HG03103 (cell line): ENCODE measurements around the gene SMAD6.

ENCODE experiments used
- ATAC-seq: cut with Tn5 transposase; IDR thresholded peaks from one replicate; pipeline ENCODE4 v1.9.1; 2021; ENCODE audit warnings: low read depth; ENCODE audit not compliant: unreplicated experiment

The SMAD6 gene

DNA sequence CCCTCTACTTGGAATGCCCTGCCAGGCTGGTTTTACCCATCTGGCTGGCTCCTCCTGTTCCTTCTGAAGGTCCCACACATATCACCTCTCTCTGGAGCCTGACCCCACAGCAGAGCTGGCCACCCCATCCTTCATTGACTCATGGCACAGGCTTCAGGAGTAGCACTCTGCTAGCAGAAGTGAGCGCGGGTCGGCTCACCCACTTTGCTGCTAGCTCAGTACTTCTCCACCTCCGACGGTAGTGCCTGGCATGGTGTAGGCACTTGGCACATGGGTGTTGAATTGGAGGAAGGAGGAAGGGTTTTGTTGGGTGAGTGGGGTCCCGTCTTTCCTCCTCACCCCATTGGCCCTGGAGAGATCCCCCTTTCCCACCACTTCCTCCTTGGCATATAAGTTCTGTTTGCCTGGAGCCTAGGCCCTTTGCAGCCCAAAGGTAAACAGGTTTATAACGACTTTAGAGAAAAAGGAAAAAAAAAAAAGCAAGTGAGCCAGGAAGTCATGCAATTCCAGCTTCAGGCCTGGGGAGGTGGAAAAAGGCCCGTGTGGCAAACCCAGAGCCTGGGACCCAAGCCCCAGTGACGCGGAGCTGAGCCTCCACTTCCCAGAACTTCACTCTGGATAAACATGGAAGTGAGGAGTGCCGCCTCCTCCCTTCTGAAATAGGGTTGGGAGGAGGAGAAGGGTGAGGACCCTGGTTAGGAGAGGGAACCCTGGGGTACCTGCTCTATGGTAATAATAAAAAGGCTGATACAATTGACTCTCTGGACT, 35.4 kb downstream of the SMAD6 start:
- ATAC-seq = no peak

GRCh38 chr15:66738116-66738515, 36.1 kb downstream of the SMAD6 start:
- no peak for ATAC-seq

- no peak for ATAC-seq
Measured at GRCh38 chr15:66738595-66738994, 36.6 kb downstream of the SMAD6 start.

- ATAC-seq = no peak
Measured at GRCh38 chr15:66739287-66739686, 37.3 kb downstream of the SMAD6 start.

GRCh38 chr15:66740802-66741201, 38.8 kb downstream of the SMAD6 start:
- ATAC-seq = no peak

GRCh38 chr15:66741646-66742045, 39.6 kb downstream of the SMAD6 start:
- ATAC-seq = no peak

DNA sequence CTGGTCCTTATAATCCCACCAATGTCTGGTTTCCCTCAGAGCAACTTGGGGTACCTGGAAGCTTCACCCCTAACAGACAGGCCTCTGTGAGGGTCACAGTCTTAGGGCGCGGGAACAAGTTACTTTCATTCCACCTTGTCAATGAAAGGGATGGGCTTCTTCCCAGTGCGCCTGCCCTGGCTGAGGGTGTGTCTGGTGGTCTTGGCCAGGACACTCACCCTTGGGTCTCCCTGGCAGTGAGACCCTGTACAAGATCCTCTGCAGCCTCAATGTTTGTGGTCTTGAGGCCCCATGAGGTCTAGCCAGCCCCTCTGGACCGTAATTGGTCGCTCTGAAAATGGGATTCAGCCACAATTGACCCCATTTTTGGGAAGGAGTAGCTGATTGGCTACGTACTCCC, 40.2 kb downstream of the SMAD6 start:
- no peak for ATAC-seq

DNA sequence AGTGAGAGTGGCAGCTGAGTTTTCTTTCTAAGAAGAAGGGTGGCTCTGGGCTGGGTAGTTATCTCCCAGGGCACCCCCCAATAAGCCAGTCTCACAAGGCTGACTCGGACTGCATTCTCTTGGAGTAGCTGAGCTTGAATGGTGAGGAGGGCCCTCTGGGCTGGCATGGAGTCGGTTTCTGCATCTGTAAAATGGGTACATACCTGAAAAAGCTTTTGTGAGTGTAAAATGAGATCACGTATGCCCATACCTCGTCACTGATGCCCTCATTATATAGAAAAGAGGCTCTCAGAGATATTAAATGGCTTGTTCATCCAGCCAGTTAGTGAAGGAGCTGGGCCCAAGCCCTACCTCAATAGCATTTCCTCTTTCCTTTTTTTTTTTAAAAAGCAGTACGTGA, 41.2 kb downstream of the SMAD6 start:
- ATAC-seq = no peak

DNA sequence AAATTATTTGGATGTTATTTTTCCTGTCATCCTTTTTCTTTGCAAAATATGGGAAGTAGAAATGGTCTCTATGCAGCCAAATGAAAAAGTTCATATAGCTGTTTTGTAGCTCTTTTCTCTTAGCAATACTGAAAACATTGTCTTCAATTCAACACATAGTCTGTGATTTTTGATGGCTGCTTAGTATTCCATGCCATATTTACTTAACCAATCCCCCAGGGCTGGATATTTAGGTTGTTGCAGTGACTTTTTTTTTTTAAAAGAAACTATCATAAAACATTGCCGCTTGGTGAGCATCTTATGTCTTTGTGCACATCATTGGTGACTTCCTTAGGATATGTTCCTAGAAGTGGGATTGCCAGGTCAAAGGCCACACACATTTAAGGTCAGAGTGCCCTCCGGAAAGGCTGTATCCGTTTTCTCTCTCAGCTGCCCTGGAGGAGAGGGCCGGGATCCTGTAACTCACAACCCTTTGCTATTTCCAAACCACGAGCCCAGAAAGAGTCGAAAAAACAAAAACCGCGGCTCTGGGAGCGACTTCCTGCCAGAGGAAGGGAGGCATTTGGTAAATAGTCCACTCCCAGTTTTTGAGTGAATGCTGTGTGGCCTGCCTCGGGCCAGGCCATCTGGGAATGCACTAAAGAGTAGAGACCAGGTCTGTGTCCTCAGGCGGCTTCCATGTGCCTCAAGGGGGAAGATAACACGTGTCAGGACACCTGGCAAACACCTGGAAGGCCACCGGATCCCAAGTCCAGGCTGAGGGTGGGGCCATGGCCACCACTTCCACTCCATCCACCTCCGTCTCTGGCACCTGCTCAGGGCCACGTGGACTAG, 41.9 kb downstream of the SMAD6 start:
- ATAC-seq = no peak

DNA sequence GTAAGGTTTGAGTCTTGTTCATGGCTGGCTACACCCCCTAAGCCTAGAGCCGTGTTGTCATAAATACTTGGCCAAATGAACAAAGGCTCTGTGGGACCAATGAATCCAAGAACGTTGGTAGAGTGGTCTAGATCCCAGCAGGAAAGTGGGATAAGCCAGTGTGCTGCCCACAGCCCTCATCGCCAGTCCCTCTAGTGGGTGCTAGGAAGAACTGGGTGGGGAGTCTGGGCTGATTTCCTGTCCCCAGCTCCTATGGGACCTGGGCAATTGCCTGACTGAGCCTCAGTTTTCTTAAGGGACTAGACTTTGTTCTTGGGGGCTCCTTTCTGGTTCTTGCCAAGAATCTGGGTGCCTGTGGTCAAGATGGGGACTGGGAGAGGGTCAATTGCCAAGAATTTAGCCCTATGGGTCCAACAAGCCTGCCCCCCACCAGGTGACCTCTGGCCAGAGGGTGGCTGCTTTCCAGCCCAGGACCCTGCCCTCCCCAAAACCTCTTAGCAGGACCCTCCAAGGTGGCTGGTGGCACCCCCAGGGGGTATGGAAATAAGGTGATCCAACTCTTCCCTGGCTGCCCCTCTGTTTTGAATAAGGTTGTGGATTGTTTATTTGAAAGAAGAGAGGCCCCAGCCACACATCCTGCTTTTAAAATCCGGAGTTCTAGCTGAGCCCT, 42.7 kb downstream of the SMAD6 start:
- no peak for ATAC-seq

- no peak for ATAC-seq
Measured at GRCh38 chr15:66745530-66746230, 43.6 kb downstream of the SMAD6 start.

- no peak for ATAC-seq
Measured at GRCh38 chr15:66746231-66746605, 44.2 kb downstream of the SMAD6 start.

DNA sequence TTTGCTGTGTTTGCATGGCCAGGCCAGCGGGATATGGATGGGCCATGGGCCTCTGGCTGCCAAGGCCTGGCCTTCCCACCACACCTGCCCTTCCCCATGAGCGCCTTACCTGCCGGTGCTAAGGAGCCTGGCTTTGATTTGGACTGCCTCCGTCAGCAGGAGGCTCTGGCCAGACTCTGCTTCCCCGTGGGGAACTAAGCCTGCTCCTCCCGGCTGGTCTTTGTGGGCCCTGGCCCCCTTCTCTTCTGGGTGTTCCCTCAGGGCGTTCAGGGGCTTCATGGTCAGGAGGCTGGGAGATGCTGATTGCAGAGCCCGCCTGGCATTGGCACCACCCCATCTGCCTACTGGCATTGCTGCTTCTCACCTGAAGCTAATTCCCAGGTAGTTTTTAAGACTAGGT, 45.2 kb downstream of the SMAD6 start:
- no peak for ATAC-seq

DNA sequence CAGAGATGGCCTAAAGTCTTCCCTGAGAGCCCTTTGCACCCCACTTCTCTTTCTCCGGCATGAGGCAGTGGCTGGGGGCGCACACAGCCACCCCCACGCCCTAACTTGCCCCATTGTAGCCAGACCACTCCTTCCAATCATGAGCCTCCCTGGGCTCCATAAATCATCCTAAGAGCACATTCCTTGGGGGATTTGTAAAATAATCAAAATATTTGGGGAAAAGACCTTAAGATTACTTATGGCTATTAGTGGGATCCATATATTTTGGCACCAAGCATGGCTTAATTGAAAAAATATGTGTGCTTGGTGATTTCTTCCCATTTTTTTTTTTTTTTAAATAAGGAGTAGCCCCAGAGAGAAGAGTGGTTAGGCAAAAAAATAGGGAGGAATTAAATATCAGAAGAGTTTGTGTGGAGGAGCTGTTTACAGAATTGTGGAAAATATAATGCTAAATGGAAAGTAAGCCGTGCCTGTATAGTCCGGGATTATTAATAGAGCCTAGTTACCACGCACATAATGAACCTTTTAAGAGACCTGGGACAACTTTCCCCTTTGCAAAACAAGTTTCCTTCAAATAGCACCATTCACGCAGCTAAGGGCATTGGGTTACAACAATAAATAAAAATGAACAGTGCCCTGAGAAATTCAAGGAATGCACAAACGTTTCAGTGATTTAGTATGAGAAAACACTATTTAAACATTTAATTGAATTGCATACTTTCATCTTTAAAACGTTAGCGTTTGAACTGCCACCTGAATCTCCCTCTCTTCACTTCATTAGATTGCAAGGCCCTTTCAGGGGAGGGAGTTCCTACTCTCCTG, 46.1 kb downstream of the SMAD6 start:
- no peak for ATAC-seq

DNA sequence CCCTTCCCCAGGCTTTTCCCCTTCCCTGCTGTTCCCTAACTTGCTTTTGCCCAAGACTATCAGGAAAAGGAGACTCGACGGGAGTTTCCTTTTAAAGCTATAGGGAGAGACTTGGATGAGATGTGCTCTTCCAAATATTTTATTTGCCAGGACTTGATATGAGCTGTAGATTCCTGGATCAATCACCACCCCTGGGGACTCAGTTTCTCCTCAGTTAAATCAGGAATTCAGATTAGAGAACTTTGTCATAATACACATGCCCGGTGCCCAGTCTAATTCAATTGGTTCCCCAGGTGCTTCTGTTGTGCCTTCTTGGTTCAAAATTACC, 46.6 kb downstream of the SMAD6 start:
- ATAC-seq = no peak

- no peak for ATAC-seq
Measured at GRCh38 chr15:66749841-66750575, 48.0 kb downstream of the SMAD6 start.

DNA sequence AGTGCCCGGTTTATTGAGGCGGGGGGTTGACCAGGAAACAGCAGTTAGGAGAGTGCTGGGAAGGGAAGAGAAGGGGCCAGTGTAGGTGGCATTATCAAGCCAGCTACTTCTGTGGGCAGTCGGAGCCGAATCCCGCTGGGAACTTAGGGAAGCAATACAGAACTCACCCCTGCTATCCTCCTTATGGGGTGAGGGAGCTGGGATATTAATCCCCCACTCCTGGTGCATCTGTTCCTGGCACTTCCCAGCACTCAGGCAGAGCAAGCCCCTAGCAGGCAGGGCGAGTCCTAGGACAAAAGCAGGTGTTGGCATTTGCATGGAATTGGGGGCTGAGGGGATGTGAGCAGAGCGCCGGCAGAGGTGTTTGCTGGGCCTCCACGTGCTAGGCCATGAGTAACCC, 48.6 kb downstream of the SMAD6 start:
- no peak for ATAC-seq

DNA sequence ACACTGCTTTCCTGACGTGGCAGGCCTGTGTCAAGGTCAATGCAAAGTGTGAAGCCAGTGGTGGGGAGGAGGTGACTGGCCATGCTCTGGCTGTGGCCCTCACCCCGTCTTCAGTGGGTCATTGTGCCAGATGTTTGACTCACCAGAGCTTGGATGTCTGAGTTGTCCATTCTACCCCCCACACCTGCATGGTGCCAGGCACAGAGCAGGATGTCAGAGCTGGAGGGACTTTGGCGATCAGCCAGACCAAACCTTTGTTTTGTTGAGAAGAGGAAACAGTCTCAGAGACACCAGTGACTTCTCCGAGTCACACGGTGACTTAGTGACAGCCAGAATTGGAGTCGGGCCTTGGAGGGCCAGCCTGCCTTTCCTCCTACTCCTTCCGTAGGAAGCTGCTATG, 49.5 kb downstream of the SMAD6 start:
- ATAC-seq = no peak

GRCh38 chr15:66752078-66752477, 50.0 kb downstream of the SMAD6 start:
- ATAC-seq = no peak
